GM12891 (cell line): Measurements from ENCODE around the gene FMO5.

Source experiments
- POLR2A ChIP-seq: IDR thresholded peaks from 2 replicates; pipeline ENCODE4 v1.6.1; 2011; ENCODE audit warnings: low read depth, low read length, control low read depth
- POLR2AphosphoS5 ChIP-seq: IDR thresholded peaks from 2 replicates; pipeline ENCODE4 v1.6.1; 2011; ENCODE audit warnings: low read depth, low read length, control low read depth
- TAF1 ChIP-seq: IDR thresholded peaks from 2 replicates; pipeline ENCODE4 v1.6.1; 2011; ENCODE audit warnings: low read depth, low read length, control low read depth

DNA sequence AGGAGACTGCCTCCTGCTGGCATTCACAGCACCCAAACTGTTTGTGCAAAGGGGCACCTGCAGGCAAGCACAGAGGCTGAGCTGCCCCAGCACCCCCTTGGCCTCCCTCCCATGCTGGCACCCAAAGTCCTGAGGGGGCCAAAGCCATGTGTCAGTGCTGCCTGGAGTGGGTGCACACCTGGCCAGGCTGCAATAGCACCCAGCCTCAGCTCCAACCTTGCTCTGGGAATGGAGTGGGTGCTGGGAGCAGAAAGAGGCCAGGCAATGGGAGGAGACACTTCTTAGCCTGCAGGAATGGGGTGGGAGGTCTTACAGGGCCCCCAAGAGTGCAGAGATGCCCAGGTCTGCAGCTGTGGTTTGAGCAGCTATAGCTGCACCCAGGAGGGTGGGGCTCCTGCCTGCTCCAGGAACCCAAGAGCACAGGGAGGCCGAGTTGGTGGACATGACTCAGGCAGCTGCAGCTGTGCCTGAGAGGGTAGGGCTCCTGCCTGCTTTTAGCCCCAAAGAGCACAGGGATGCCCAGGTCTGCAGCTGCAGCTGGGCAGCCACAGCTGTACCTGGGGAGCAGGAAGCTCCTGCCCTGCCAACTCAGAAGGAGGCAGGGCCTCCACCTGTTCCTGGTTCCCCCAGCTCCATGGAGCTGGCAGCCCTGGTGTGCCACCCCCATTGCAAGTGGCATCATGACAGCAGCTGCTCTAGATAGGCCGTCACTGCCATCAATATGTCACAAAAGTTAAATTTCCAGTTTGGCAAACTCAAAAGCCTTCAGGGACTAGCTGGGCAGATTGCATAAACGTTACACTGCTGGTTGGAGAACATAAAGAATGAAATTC lies 12.0 kb upstream of the FMO5 start:
- TF ChIP-seq POLR2AphosphoS5 (no peak), TAF1 (no peak), POLR2A (no peak)
